ENCODE data around the gene HBA1.
"Not testable (repeated sequence)": the region's sequence is repeated elsewhere in the genome, so short reads cannot be mapped to it uniquely, and the experiment has no call there.

- not testable (repeated sequence) for TF ChIP-seq TAF1 (IDR thresholded peaks at IDR 0.05; ENCODE audit: control insufficient read depth, extremely low read depth, insufficient read depth, low read length, severe bottlenecking); ZBTB40 (IDR thresholded peaks at IDR 0.05); ZBTB40 (CRISPR knock-in tag; IDR thresholded peaks at IDR 0.05); EP300 (IDR thresholded peaks at IDR 0.05; ENCODE audit: low read length)
Measured at GRCh38 chr16:160242-160641, 16.2 kb upstream of the HBA1 start.
